Measurements from ENCODE around the gene TNFRSF4. TPM values are rescaled to one million over a fixed set of nuclear protein-coding genes. Genes with fewer than 3 reads are reported as not detected.

TNFRSF4 gene
- total RNA-seq, 1 donor, result not detected

DNA sequence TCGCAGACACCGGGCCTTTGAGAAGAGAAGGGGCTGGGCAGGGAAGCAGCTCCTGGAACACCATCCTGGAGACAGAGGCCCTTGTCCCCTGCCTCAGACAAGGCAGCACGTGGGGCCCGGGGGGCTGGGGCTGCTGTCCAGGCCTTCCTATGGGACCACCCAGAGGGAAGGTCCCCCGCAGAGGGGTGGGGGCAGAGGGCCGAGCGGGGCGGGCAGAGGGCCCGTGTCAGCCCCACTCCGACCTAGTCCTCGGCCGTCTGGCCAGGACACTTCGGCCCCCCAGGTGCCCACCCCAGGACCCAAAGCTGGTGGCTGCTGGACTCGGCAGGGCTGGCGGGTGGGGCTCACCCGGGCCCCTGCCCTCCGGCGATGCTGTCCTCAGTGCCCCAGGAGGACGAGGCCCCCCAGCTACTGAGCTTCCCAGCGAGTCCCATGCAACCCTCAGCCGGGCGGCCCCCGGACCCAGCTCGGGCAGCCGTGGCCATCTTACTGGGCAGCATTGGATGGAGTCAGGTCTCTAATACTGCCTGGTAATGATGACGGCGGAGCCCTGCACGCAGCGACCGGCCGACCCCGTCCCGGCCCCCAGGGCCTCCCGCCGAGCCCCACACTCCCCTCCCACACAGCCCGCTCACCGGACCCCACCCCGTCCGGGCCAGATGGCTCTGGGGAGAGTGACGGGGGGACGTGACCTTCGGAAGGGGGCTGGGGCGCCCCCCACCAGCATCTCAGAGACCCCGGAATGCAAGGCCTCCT lies 47.1 kb downstream of the TNFRSF4 start:
- no peak for DNase-seq (ENCODE audit: low read depth)
- TF ChIP-seq, protein P1, sequence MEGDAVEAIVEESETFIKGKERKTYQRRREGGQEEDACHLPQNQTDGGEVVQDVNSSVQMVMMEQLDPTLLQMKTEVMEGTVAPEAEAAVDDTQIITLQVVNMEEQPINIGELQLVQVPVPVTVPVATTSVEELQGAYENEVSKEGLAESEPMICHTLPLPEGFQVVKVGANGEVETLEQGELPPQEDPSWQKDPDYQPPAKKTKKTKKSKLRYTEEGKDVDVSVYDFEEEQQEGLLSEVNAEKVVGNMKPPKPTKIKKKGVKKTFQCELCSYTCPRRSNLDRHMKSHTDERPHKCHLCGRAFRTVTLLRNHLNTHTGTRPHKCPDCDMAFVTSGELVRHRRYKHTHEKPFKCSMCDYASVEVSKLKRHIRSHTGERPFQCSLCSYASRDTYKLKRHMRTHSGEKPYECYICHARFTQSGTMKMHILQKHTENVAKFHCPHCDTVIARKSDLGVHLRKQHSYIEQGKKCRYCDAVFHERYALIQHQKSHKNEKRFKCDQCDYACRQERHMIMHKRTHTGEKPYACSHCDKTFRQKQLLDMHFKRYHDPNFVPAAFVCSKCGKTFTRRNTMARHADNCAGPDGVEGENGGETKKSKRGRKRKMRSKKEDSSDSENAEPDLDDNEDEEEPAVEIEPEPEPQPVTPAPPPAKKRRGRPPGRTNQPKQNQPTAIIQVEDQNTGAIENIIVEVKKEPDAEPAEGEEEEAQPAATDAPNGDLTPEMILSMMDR (IDR thresholded peaks at IDR 0.05; ENCODE audit: insufficient read depth, low read length), result no peak
- no peak overlapping the region for H3K4me3 ChIP-seq (ENCODE audit: low read depth, low read length)

DNA sequence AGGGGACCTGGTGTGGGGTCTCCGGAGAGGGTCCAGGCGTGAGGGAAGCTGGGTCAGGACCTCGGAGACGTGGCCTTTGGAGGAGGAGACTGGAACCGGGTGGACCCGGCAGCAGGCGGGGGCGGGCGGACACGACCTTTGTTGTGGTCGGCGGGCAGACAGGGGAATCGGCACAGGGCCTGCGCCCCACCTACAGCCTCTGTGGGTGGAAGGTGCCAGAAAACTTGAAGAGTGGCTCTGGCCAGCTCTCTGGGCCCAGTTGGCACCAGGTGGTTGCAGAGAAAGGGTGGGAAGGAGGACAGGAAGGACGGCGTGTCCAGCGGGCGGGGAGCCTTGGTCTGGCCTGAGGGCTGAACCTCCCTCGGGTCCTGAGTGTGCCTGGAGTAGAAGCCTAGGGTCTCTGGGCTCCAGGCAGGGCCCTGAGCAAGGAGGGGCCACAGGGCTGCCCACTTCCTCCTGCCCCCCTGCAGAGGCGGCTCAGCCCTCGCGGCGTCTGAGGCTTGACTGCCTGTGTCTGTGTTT lies 48.0 kb downstream of the TNFRSF4 start:
- DNase-seq (ENCODE audit: low read depth), result no peak
- TF ChIP-seq, protein P1 (IDR thresholded peaks at IDR 0.05; ENCODE audit: insufficient read depth, low read length), result no peak
- H3K4me3 ChIP-seq (ENCODE audit: low read depth, low read length), result no peak overlapping the region

DNA sequence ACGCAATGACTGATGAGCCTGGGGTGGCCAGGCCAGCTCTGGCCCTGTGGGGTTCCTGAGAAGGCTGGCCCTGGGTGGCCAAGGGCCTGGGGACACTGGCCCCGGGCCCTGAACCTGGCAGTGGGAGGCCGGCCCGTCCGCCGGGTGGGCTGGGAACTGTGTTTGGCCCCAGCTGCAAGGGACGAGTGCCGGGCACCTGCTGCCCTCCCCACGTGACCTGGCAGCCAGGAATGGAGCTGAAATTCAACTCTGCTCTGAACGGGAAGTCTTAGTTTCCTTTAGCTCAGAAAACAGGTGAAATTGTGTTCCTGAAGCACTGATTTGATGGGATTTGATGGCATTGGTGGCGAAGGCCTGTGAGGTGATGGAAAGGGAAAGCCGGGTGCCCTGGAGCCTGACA lies 48.5 kb downstream of the TNFRSF4 start:
- no peak for DNase-seq (ENCODE audit: low read depth)
- TF ChIP-seq, protein P1 (IDR thresholded peaks at IDR 0.05; ENCODE audit: insufficient read depth, low read length), result no peak
- no peak overlapping the region for H3K4me3 ChIP-seq (ENCODE audit: low read depth, low read length)

DNA sequence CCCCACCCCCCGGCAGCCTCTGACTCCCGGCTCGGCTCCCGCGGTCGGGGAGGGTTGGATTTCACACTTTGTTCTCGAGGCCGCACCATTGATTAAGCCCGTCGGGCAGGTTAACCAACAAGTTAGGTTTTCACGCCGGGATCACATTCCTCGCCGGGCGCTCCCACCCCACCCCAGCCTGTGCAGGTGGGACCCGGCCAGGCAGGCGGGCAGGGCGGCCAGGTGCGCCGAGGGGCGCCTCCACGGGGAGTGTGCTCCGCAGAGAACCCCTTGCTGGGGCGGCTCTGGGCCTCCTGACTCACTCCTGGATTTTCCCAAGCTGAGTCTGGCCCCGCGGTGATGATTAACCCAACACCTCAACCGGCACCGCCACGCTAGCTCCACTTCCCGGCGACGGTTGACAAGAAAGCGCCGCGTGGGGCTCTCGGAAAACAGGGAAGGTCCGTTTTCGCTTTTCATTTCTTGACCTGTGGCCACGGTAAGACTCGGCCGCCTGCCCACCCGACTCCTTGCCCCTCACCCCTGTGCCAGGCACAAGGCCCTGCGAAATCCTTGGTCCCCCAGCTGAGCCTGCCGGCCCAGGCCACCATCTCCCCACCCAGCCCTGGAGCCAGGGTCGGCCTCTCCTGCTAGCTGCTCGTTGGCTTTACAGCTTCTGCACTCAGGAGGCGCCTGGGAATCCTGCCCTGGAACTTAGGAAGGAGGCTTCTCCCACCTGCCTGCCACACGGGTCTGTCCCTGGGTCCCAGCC lies 49.1 kb downstream of the TNFRSF4 start:
- TF ChIP-seq, protein P1 (IDR thresholded peaks at IDR 0.05; ENCODE audit: insufficient read depth, low read length), result no peak
- H3K4me3 ChIP-seq (ENCODE audit: low read depth, low read length), result no peak overlapping the region
- DNase-seq (ENCODE audit: low read depth), result no peak

DNA sequence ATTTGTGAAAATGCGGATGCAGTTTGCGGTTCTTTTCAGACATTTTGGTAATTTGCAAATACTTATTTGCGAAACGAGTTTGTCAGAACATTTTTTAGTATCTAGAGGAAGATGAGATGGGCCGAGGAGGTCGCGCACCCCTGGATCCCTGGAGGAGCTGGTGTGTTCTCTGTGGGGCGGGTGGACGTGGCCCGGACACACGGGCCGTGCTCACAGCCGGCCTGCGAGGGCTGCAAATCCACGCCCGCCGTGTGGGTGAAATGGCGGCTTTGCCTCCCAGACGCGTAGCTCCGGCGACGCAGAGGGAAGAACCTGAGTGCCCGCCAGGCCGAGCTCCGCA lies 49.6 kb downstream of the TNFRSF4 start:
- TF ChIP-seq, protein P1 (IDR thresholded peaks at IDR 0.05; ENCODE audit: insufficient read depth, low read length), result no peak
- no peak overlapping the region for H3K4me3 ChIP-seq (ENCODE audit: low read depth, low read length)

DNA sequence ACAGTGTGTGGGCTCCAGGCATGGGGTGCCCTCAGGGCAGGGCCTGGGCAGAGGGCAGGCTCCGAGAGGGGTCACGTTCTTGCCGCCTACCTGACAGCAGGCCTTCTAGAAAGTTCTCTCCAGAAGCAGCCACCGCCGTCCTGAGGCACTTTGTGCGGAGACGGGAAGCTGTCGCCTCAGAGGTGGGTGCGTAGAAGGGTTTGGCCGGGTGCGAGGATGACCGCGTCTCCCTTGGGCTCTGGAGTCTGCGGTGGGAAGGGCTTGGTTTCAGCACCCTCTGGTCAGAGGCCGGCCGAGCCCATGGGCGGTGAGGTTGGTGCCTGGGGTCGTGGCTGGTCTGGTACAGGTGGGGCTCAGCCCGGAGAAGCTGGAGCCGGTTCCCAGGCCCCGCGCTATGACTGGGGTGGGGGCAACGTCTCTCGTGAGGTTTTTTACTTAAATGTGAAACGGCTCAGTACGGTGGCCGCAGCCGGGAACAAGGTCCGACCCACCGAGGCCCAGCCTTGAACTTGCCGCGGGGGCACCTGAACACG lies 50.3 kb downstream of the TNFRSF4 start:
- TF ChIP-seq, protein P1 (IDR thresholded peaks at IDR 0.05; ENCODE audit: insufficient read depth, low read length), result no peak
- DNase-seq (ENCODE audit: low read depth), result no peak

More for the DNA sequence above, 49.6 kb downstream of the TNFRSF4 start:
- no peak for DNase-seq (ENCODE audit: low read depth)

More for the DNA sequence above, 50.3 kb downstream of the TNFRSF4 start:
- H3K4me3 ChIP-seq (ENCODE audit: low read depth, low read length), result no peak overlapping the region
